Measurements from ENCODE around the gene SCN2A.
A peak's percentile ranks its signal among the peaks of the same experiment; 100 is the strongest.

GRCh38 chr2:165401285-165401852 lies 162.2 kb downstream of the SCN2A start:
- no peak for TF ChIP-seq EZH2 (IDR thresholded peaks at IDR 0.05; ENCODE audit: borderline replicate concordance, insufficient read depth, low read depth, low read length, poor library complexity, severe bottlenecking)
- TF ChIP-seq CTCF (IDR thresholded peaks at IDR 0.05), result peak; percentile 83
